H9 (cell line): Measurements from ENCODE around the gene RNF26. TPM values are rescaled to one million over a fixed set of nuclear protein-coding genes. Genes with fewer than 3 reads are reported as not detected.
A peak's percentile ranks its signal among the peaks of the same experiment; 100 is the strongest.

Experiments
- DNase-seq: peaks from one replicate; pipeline ENCODE4 v3.0.0-alpha.2; 2017
- H2AFZ ChIP-seq: one replicate; pipeline ENCODE4 v1.6.1; 2013; ENCODE audit warnings: mild to moderate bottlenecking, low read length, control low read depth, moderate library complexity
- H2AK5ac ChIP-seq: 2 replicates; pipeline ENCODE4 v1.6.1; 2013; ENCODE audit warnings: low read length, control low read depth, mixed read lengths; ENCODE audit not compliant: insufficient read length
- H2BK120ac ChIP-seq: one replicate; pipeline ENCODE4 v1.6.1; 2013; ENCODE audit warnings: low read depth, mild to moderate bottlenecking, low read length, control low read depth, inconsistent platforms; ENCODE audit not compliant: poor library complexity, severe bottlenecking
- H2BK12ac ChIP-seq: 2 replicates; pipeline ENCODE4 v1.6.1; 2013; ENCODE audit warnings: low read length, control low read depth, mixed read lengths, low read depth; ENCODE audit not compliant: insufficient read length
- H2BK15ac ChIP-seq: 2 replicates; pipeline ENCODE4 v1.6.1; 2013; ENCODE audit warnings: low read depth, low read length, control low read depth
- H2BK20ac ChIP-seq: one replicate; pipeline ENCODE4 v1.6.1; 2013; ENCODE audit warnings: low read depth, mild to moderate bottlenecking, low read length, control low read depth, inconsistent platforms; ENCODE audit not compliant: poor library complexity, severe bottlenecking
- H2BK5ac ChIP-seq: 2 replicates; pipeline ENCODE4 v1.6.1; 2013; ENCODE audit warnings: low read length, control low read depth, mixed read lengths; ENCODE audit not compliant: insufficient read length
- H3K14ac ChIP-seq: 2 replicates; pipeline ENCODE4 v1.6.1; 2013; ENCODE audit warnings: low read length, control low read depth; ENCODE audit not compliant: insufficient read depth
- H3K18ac ChIP-seq: 2 replicates; pipeline ENCODE4 v1.6.1; 2013; ENCODE audit warnings: low read depth, mild to moderate bottlenecking, mixed read lengths, low read length, control low read depth; ENCODE audit not compliant: insufficient read length
- H3K23ac ChIP-seq: 2 replicates; pipeline ENCODE4 v1.6.1; 2013; ENCODE audit warnings: low read length, control low read depth, mixed read lengths, low read depth; ENCODE audit not compliant: insufficient read length
- H3K23me2 ChIP-seq: 2 replicates; pipeline ENCODE4 v1.6.1; 2013; ENCODE audit warnings: low read depth, mild to moderate bottlenecking, mixed read lengths, low read length, control low read depth; ENCODE audit not compliant: insufficient read length, poor library complexity, severe bottlenecking
- H3K27ac ChIP-seq: 2 replicates; pipeline ENCODE4 v1.5.1; 2013; ENCODE audit warnings: low read length, control low read depth, mixed read lengths, low read depth; ENCODE audit not compliant: insufficient read length
- H3K27me3 ChIP-seq: 2 replicates; pipeline ENCODE4 v1.6.1; 2013; ENCODE audit warnings: low read length, control low read depth, inconsistent platforms; ENCODE audit not compliant: insufficient read depth
- H3K4ac ChIP-seq: 2 replicates; pipeline ENCODE4 v1.6.1; 2013; ENCODE audit warnings: low read depth, mild to moderate bottlenecking, control low read depth, inconsistent platforms, low read length, moderate library complexity
- H3K4me1 ChIP-seq: 2 replicates; pipeline ENCODE4 v1.6.1; 2013; ENCODE audit warnings: low read length, control low read depth, inconsistent platforms; ENCODE audit not compliant: insufficient read depth
- H3K4me2 ChIP-seq: 2 replicates; pipeline ENCODE4 v1.6.1; 2013; ENCODE audit warnings: low read length, control low read depth, mixed read lengths; ENCODE audit not compliant: insufficient read length, insufficient read depth
- H3K56ac ChIP-seq: 2 replicates; pipeline ENCODE4 v1.6.1; 2013; ENCODE audit warnings: low read depth, mild to moderate bottlenecking, mixed read lengths, low read length, control low read depth; ENCODE audit not compliant: insufficient read length
- H3K79me1 ChIP-seq: 2 replicates; pipeline ENCODE4 v1.6.1; 2013; ENCODE audit warnings: low read depth, mild to moderate bottlenecking, moderate library complexity, low read length, control low read depth, inconsistent platforms; ENCODE audit not compliant: insufficient read depth, poor library complexity, severe bottlenecking
- H3K79me2 ChIP-seq: 2 replicates; pipeline ENCODE4 v1.6.1; 2013; ENCODE audit warnings: low read length, control low read depth, inconsistent platforms; ENCODE audit not compliant: insufficient read depth
- H3K9ac ChIP-seq: 2 replicates; pipeline ENCODE4 v1.6.1; 2013; ENCODE audit warnings: low read length, control low read depth, mixed read lengths; ENCODE audit not compliant: insufficient read length; ENCODE audit errors: extremely low read depth
- H3K9me3 ChIP-seq: one replicate; pipeline ENCODE4 v1.6.1; 2013; ENCODE audit warnings: low read depth, low read length, inconsistent platforms; ENCODE audit not compliant: control insufficient read depth
- H3T11ph ChIP-seq: one replicate; pipeline ENCODE4 v1.6.1; 2013; ENCODE audit warnings: mild to moderate bottlenecking, low read length, control low read depth, inconsistent platforms
- H4K20me1 ChIP-seq: one replicate; pipeline ENCODE4 v1.6.1; 2013; ENCODE audit not compliant: control insufficient read depth, insufficient read length, insufficient read depth
- H4K5ac ChIP-seq: 2 replicates; pipeline ENCODE4 v1.6.1; 2013; ENCODE audit warnings: low read depth, mild to moderate bottlenecking, mixed read lengths, low read length, control low read depth; ENCODE audit not compliant: insufficient read length
- H4K8ac ChIP-seq: replicated peaks from 2 replicates; pipeline ENCODE4 v1.6.1; 2013; ENCODE audit warnings: low read length, control low read depth, mixed read lengths, low read depth; ENCODE audit not compliant: insufficient read length
- H4K91ac ChIP-seq: 2 replicates; pipeline ENCODE4 v1.6.1; 2013; ENCODE audit warnings: low read depth, mild to moderate bottlenecking, moderate library complexity, mixed read lengths, low read length, control low read depth; ENCODE audit not compliant: insufficient read length
- H3K27ac Mint-ChIP-seq, 3 experiments: 2 replicates in 2 of 3; 3 replicates in 1 of 3; pipeline ENCODE4 v1.8.0; 2020 to 2021; ENCODE audit warnings: mixed read lengths in 3 of 3, mild to moderate bottlenecking in 1 of 3, moderate library complexity in 1 of 3
- H3K27me3 Mint-ChIP-seq: 2 replicates; pipeline ENCODE4 v1.8.0; 2021; ENCODE audit warnings: low read depth, mild to moderate bottlenecking, moderate library complexity, mixed read lengths
- H3K36me3 Mint-ChIP-seq, 3 experiments: 2 replicates in 2 of 3; 3 replicates in 1 of 3; pipeline ENCODE4 v1.8.0; 2020 to 2021; ENCODE audit warnings: low read depth in 3 of 3, mixed read lengths in 3 of 3; ENCODE audit not compliant: insufficient read depth in 1 of 3
- H3K4me1 Mint-ChIP-seq, 2 experiments: 2 replicates each; pipeline ENCODE4 v1.8.0; 2020; ENCODE audit warnings: mixed read lengths in 2 of 2
- H3K4me3 Mint-ChIP-seq, 2 experiments: 2 replicates in 1 of 2; 3 replicates in 1 of 2; pipeline ENCODE4 v1.8.0; 2020 to 2021; ENCODE audit warnings: mild to moderate bottlenecking in 2 of 2, mixed read lengths in 2 of 2, moderate library complexity in 1 of 2
- H3K9me3 Mint-ChIP-seq, 2 experiments: 2 replicates in 1 of 2; 3 replicates in 1 of 2; pipeline ENCODE4 v1.8.0; 2020; ENCODE audit warnings: mild to moderate bottlenecking in 2 of 2, mixed read lengths in 2 of 2, moderate library complexity in 1 of 2
- CTCF ChIP-seq: fragments of 200-600 bp; sonication (generic); conservative IDR thresholded peaks from 3 replicates; pipeline ENCODE4 v1.8.0; 2021; ENCODE audit warnings: antibody characterized with exemption, mild to moderate bottlenecking
- WGBS: extraction: QIAGEN DNeasy Blood & Tissue Kit; methylation state at CpG from one replicate; pipeline ENCODE4 v1.1.7; 2013; ENCODE audit warnings: missing lambda C conversion rate, low lambda C conversion rate, mixed read lengths; ENCODE audit not compliant: insufficient read length; ENCODE audit errors: extremely low coverage; 5-methylcytosine and 5-hydroxymethylcytosine counted together
- total RNA-seq: library from RNA; stranded (reverse); gene quantifications from 2 replicates; pipeline ENCODE4 v1.2.1, GENCODE V29; 2021

Gene RNF26
- total RNA-seq, 1 experiment from 2014 or later: 57.6 TPM

DNA sequence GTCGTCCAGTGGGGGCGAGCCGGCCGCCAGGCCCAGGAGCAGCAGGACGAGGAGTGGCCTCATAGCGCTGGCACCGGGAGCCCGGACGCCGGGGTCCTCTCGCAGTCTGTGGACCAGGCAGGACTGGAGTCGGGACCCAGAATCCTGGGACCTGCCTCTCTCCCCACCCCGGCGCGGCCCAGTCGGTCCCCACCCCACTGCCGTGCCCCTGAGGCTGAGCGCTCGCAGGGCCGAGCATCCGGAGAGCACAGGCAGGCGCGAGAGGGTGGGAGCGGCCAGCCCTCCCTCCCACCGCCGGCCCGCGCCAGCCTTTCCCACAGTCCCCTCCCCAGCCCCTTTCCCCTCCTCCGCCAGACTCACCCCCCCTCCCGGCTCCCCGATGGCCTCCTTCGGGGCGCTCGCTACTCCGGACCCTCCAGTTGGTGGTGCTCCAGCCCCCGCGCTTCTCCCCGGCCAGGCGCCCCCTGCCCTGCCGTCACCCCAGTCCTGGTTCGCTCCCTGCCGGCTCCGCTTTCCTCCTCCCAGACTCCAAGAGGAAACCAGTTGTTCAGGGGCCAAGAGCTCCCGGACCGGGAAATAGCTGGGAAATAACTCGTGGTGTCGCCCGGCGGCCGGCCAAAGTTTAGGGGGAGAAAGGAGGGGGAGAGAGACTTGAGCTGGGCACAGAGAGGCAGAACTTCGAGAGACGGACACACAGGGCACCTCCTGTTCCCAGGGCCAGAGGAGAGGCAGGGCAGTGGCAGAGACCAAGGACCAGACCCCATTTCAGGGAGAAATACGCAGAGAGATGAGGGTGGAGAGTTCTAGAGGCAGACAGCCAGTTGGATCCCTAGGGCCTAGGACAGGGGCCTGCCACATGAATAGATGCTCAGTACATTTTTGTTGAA is 6.3 kb downstream of the RNF26 start, which contains the start of gene C1QTNF5:
Gene C1QTNF5 (minus strand): TSS at position 549 of the 887 bp plus-strand sequence. CDS start 486 bp downstream, at position 63.
- Histone ChIP-seq H3K27ac (no peak within 1 kb of the TSS), H2BK12ac (no peak within 1 kb of the TSS), H3K14ac (peak within 1 kb of the TSS; percentile 50; the same call in 1 of the 2 replicates), H3K27me3 (peaks cover 16% of the 10 kb centered on the region), H3K4ac (no peak within 1 kb of the TSS), H3K9me3 (no peaks in the 10 kb centered on the region), H4K8ac (no peak within 1 kb of the TSS), H4K91ac (no peak within 1 kb of the TSS), H2AK5ac (no peak within 1 kb of the TSS), H3K23ac (no peak within 1 kb of the TSS), H3K4me1 (no peaks in the 10 kb centered on the region; the same call in 1 of the 2 replicates), H2AFZ (no peak within 1 kb of the TSS), H3K18ac (peak within 1 kb of the TSS; percentile 6), H3T11ph (no peak within 1 kb of the TSS), H2BK20ac (no peak within 1 kb of the TSS), H2BK120ac (no peak within 1 kb of the TSS), H2BK5ac (no peak within 1 kb of the TSS), H3K9ac (no peak within 1 kb of the TSS), H4K20me1 (no peaks in the 10 kb centered on the region), H3K23me2 (peaks cover 19% of the 10 kb centered on the region), H3K56ac (no peak within 1 kb of the TSS), H4K5ac (no peak within 1 kb of the TSS), H3K79me2 (peaks cover 7% of the 10 kb centered on the region; the same call in 1 of the 2 replicates), H3K79me1 (peaks cover 3% of the 10 kb centered on the region), H2BK15ac (no peak within 1 kb of the TSS), H3K4me2 (peak within 1 kb of the TSS; percentile 56)
- Mint-ChIP-seq H3K27ac (no peak within 1 kb of the TSS), H3K4me3 (peak within 1 kb of the TSS; percentile 52 to 71), H3K36me3 (peaks cover 9 to 18% (median 15%) of the 10 kb centered on the region in 3 experiments), H3K27me3 (peaks cover 64% of the 10 kb centered on the region), H3K9me3 (no peaks in the 10 kb centered on the region; a peak in 1 of 5 replicates), H3K4me1 (peaks cover 40 to 55% of the 10 kb centered on the region in 2 experiments)
- no peak for TF ChIP-seq CTCF
- DNase-seq: peak; percentile 52
- no CpG with 5 or more reads among the region's 53 CpGs for WGBS
